NOMO-1 treated with DMSO at 0.1 percent for 48 hours (cell line): ENCODE measurements around the gene TRNP1.

Source experiments
- DNase-seq: peaks from one replicate; lab custom pipeline; 2025; ENCODE audit not compliant: unreplicated experiment; lab: John Stamatoyannopoulos, UW

TRNP1 gene

DNA sequence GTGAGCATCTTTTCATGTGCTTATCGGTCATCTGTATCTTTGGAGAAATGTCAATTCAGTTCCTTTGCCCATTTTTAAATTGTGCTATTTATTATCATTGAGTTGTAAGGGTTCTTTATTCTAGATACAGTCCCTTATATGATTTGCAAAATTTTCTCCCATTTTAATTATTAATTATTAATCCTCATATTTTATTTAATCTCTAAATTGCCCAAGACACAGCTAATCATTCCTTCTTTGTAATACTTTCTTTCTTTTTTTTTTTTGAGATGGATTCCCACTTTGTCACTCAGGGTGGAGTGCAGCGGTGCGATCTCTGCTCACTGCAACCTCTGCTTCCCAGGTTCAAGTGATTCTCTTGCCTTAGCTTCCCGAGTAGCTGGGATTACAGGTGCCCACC, 32.2 kb downstream of the TRNP1 start:
- DNase-seq: no peak

DNA sequence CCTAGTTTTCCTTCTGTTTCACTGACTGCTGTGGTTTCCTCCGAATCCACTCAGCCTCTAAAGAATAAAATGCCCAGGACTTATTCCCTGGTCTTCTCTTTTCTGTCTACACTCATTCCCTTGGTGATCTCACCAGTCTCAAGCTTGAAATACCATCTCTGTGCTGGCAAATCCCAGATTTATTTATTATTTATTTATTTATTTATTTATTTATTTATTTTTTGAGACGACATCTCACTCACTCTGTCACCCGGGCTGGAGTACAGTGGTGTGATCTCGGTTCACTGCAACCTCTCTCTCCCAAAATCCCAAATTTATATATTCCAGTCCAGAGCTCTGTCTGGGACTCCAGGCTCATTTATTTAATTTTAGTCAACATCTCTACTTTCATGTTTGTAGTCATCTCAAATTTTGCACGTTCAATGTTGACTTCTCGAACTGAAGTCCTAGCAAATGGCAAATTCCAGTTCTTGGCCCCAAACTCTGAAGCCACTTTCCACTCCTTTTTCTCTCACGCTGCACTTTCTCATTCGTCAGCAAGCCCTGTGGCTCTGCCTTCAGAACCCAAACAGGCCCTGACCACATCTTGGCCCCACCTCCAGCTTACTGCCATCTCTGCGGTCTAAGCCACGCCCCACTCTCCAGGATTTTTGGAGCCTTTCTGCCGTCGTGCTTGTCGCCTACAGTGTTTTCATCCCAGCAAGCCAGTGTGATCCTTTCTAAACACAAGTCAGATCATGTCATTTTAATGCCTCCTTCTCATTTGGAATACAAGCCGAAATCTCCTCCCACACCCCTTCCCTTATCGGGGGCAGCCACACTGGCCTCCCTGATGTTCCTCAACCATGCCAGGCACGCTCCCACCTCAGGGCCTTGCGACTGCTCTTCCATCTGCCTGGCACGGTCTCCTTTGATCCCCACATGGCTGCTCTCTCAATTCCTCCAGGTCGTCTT, 33.4 kb downstream of the TRNP1 start:
- no peak for DNase-seq

DNA sequence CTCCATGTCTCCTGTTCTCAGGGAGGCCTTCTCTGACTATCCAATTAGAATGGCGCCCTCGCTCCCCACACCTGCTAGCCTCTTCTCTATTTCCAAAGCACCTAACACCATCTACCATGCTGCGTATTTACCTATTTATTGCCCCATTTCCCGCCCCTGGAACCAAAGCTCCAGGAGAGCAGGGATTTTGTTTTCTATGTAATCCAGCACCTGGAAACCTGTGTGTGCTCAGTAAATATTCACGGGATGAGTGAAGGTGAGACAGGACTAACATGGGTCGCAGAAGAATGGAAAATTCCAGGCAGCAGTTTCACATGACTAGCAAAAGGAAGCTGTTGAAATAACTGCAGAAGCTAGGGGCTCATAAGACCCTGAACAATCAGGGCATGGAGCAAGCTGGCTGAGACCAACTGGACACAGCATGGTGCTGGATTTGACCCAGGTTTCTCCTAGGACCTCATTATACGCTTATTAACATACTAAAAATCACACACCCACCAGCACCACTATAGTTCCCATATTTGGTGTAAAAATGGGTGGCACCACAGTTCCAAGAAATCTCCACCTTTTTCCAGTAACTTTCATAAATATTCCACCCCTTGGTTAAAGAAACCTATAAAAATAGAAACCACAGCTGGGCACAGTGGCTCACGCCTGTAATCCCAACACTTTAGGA, 34.2 kb downstream of the TRNP1 start:
- DNase-seq: no peak

DNA sequence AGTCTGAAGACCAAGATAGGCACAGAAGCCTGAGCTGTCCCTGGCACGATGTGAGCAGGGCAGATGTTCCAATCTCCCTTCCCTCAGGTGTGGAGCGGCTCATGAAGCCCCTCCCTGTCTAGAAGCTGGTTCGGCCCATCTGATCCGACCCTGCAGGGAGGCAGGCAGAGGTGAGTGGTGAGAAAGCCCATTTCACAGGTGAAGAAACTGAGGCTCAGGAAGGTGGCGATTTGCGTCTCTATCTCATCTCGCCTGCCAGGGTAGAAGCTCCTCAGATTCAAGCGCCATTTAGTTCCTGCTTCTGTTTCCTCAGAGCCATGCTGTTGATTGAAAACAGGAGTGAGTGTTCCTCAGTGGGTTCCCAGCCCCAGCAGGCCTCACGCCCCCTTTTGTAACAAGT, 36.0 kb downstream of the TRNP1 start:
- no peak for DNase-seq

DNA sequence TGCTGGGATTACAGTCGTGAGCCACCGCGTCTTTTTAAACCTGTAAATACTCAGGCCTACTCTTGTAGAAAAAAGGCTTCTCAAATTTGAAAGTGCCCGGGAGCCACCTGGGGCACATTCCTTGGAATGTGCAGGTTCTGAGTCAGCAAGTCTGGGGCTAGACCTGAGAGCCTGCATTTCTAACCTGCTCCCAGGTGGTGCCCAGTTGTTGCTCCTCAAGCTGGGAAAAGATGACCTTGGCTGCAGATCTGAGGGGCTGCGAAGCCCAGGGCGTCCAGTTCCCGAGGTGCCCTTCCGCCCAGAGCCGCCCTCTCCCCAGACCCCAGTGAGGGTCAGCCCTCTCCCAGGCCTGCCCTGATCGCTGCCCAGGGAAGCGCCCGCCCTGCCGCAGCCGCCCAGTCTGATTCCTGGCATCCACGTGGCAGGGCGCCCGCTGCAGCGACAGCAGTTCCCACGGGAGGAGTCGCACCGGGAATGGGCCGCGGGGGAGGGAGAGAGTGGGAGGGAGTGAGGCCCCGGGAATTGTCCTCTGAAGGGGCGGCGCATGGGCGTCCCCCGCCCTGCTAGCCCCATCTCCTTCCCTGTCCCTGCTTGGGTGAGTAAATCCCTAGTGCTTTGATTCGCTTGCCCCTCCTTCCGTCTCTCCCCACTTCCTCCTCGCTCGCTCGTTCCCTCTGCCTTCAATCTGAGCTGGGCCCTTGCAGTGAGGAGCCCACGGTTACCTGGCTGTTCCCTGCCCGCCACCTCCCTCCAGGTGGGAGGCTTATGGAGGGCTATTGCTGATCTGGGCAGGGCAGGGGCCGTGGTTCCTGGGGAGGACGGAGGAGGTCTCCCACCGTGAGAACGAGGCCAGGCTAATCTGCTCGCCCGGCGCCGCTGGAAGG, 38.0 kb downstream of the TRNP1 start:
- DNase-seq: peak; percentile 27

DNA sequence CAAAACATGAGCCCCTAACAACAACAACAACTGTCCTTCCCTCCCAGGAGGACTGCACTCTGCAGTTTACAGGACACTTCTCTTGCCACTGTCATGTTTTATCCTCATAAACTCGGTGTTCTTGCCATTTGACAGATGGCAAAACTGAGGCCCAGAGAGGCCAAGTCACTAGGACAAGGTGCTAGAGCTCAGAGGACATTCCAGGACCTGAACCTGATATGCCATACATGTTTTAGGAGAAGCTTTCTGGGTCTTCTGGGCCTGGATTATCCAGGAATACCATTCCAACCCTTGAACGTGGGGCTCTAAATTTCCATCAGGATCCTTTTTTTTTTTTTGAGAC, 38.6 kb downstream of the TRNP1 start:
- no peak for DNase-seq

DNA sequence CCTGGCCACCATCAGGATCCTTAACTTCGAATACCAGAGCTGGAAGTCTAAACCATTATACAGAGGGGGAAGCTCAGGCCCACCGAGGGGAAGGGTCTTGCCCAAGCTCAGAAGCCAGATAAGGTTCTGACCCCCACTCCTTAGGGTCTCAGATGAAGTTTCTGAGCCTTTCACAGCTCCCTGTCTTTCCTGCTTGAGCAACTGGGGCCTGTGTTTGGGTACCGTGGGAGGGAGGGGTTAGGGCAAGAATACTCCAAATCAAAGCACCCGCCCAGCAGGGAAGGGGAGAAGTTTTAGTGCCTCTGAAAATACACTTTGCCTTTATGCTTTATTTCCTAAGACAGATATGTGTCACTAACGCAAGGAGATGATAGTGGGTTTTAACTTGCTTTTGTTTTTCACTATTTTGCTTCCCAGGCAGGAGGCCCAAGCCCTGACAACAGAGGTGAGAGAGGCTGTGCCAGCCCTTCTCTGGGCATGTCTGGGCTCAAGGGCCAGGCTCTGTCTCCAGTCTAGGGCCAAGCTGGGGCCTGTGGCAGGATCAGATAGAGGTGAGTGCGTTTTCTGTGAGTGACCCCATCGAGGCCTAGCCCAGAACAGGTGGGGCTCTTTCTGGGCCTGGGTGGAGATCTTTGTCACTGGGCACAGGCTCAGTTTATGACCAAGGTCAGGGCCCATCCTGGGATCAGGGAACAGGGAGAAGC, 39.7 kb downstream of the TRNP1 start:
- DNase-seq: no peak

DNA sequence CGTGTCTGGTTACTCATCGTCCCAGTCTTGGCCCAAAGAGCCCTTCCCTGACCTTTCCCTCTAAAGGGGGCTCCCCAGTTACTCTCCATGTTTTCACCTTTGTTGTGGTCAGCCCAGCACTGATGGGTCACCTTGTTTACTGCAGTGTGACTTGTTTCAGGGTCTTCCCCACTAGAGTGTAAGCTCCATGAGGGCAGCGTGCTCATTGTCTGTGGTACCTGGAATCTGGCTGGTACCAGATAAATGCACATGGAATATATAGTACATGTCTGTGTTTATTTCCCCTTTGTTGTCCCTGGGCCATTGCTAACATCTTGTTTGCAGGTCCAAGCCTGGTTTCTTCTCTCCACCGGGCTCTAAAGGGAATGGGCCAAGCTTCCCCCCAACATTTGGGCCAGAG, 41.9 kb downstream of the TRNP1 start:
- no peak for DNase-seq

DNA sequence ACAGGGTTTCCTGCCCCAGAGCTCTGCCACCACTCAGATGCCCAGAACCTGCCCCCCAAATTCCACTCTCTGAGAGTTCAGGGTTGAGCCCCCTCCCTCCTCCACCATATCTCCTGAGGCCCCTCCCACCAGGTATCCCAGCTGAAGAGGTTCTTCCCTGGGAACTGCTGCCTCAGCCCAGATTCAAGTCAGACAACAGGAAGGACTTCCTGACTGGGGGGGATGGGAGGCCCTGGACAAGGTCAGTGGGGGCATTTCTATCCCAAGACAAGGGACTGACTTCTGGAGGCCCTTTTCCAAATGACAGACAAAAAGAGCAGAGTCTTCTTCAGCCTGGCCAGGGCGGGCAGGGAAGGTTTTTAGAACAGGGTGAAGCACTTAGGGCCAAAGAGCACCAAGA, 43.2 kb downstream of the TRNP1 start:
- DNase-seq: no peak

DNA sequence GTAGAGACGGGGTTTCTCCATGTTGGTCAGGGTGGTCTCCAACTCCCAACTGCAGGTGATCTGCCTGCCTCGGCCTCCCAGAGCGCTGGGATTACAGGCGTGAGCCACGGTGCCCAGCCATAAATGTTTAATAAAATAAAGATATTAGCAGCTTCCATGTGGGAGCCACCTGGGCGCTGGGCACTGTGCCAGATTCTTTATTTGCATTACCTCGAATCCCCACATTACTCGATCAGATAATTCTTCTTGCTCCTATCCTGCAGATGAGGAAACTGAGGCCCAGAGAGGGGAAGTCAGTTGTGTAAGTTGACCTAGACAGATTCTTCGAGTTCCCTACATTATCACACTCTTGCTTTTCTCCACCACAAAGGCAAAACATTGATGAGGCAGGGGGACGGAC, 44.0 kb downstream of the TRNP1 start:
- DNase-seq: no peak

DNA sequence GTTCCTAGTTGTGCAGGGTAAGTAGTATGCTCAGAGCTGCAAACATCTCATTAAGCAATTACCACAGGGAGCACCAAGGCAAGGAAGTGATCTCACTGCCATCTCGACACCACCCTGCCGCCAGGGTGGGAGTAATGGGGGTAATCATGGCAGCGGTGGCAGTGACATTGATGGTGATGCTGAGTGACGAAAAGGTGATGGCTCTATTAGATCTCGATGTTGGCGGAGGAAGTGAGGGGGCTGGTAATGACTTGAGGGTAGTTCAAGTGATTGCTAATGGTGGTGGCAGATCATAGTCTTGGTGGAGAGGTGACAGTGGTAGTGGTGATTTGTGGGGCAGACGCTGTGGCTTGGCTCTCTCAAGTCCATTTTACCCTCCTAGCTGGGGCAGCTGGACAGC, 44.5 kb downstream of the TRNP1 start:
- no peak for DNase-seq

DNA sequence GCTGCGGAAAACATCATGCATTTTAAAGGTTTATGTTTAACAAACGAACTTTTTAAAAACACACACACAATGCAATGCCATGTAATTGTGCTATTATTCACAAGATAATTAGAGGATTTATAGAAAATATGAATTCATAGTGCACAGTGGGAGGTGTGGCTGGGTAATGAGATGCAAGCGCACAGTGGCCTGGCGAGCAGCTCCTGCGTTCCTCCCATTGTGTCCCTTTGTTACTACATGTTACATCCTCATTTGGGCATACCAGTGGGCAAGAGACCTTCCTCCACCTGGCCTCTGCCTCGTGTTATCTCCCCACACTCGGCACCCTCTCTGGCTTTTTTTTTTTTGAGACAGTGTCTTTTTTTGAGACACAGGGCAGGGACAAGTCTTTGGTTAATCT, 49.2 kb downstream of the TRNP1 start:
- no peak for DNase-seq

DNA sequence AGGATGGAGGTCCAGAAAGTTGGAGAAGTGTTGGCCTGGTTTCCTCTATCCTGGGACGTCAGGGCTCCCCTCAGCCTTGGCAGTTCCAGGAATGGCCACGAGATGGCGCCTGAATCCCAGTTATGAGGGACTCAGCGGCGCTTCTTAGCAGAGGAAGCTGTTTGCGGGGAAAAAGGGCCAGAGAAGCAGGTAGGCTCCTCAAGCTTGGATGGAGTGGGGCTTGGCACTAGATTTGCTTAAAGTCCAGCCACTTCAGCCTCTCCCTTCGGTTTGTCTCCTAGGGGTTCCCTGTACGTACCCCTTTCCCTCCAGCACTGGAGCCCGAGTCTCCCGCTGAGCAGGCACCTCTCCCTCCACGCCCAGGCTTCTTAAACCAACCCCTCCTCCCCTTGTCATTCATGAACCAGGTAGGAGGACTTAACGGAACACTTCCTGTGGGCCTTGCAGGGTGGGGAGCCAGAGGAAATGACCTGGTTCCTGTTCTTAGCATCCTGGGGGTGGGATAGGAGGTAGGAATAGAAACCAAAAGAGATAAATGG, 51.2 kb downstream of the TRNP1 start:
- peak; percentile 52 for DNase-seq

DNA sequence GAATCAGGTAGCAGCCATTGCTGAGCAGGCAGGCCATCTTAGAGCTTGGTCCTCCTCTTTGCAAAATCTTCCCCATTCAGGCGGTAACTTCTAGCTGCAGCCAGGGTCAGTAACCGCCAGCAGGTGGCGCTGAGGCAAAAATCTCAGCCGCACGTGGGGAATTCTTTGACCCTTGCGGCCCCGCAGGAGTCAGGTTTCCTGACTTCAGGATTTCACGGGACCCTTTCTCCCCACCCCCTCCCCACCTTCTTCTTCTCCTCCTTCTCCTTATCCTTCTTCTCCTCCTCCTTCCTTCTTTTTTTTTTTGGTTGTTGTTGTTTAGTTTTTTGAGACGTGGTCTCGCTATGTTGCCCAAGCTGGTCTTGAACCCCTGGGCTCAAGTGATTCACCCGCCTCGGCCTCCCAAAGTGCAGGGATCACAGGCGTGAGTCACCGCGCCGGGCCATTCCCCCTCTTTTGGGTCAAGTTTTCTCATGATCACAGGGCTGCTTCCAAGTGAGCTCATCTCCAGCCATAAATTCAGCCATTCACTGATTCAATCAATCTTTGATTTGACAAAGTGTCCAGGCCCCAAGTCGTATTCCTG, 52.6 kb downstream of the TRNP1 start:
- peak; percentile 15 for DNase-seq

DNA sequence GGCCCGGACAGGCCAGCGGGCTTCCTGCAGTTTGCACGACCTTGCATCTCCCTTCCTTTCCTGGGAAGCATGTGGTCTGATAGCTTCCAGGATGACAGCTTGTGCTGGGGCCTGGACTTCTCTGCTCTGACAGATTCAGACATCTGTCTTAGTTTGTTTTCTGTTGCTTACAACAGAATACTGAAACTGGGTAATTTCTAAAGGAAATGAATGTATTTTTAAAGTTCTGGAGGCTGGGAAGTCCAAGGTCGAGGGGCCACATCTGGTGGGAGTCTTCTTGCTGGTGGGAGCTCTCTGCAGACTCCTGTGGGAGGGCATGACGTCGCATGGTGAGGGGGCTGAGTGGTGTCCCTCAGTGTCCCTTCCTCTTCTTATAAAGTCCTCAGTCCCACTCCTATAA, 54.4 kb downstream of the TRNP1 start:
- no peak for DNase-seq

DNA sequence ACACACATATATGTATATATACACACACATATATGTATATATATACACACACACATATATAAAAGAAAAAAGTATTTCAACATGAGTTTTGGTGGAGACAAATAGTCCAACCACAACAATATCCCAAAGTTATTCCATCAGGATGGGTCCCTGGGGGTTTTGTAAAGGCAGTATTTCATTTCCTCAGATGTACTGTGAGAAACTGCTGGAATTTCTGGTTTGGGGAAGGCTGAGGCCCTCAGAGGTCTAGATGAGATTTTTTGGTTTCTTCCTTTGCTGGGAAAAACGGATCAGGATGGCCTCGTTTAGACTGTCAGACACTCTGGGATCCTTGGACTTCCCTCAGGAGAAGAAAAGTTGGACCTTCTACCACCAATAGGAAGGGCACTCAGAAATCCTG, 55.6 kb downstream of the TRNP1 start:
- DNase-seq: no peak

DNA sequence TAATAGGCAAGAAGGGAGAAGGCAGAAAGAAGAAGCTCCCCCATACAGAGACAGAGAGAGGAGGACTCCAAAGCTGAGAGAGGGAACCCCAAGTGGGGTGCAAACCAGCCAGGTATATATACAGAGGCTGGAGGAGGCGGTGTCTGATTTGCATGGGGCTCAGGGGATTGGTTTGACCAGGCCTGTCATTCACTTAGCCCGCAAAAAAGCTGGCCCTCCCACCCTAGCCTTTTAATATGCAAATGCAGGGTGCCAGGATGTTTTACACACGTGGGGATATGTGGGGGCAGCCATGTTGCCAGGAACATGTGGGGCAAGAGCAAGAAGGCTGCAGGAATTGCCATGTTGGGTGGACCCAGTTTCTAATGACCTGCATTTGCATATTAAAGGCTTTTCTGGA, 56.1 kb downstream of the TRNP1 start:
- no peak for DNase-seq
